ENCODE measurements around the gene MID1.

The MID1 gene

GRCh38 chrX:10525381-10526120 is 94.8 kb downstream of the MID1 start:
- no peak overlapping the region for H3K4me3 ChIP-seq (ENCODE audit: low read depth, low read length)
- DNase-seq (ENCODE audit: low read depth): no peak
- TF ChIP-seq POLR2A (IDR thresholded peaks at IDR 0.05; ENCODE audit: extremely low read depth, insufficient read length) (no peak), MYC (IDR thresholded peaks at IDR 0.05; ENCODE audit: low read depth, low read length) (no peak), CTCF (IDR thresholded peaks at IDR 0.05; ENCODE audit: low read depth, low read length) (no peak), MAX (IDR thresholded peaks at IDR 0.05; ENCODE audit: low read depth, low read length) (no peak)

GRCh38 chrX:10524578-10524977 is 95.8 kb downstream of the MID1 start:
- no peak for DNase-seq (ENCODE audit: low read depth)
- H3K4me3 ChIP-seq (ENCODE audit: low read depth, low read length): no peak overlapping the region
- TF ChIP-seq MYC (IDR thresholded peaks at IDR 0.05; ENCODE audit: low read depth, low read length) (no peak), MAX (IDR thresholded peaks at IDR 0.05; ENCODE audit: low read depth, low read length) (no peak), CTCF (IDR thresholded peaks at IDR 0.05; ENCODE audit: low read depth, low read length) (no peak), POLR2A (IDR thresholded peaks at IDR 0.05; ENCODE audit: extremely low read depth, insufficient read length) (no peak)

GRCh38 chrX:10519761-10520160 is 100.6 kb downstream of the MID1 start:
- no peak overlapping the region for H3K4me3 ChIP-seq (ENCODE audit: low read depth, low read length)
- no peak for DNase-seq (ENCODE audit: low read depth)
- TF ChIP-seq CTCF (IDR thresholded peaks at IDR 0.05; ENCODE audit: low read depth, low read length): no peak
- no peak for TF ChIP-seq POLR2A (IDR thresholded peaks at IDR 0.05; ENCODE audit: extremely low read depth, insufficient read length)
- no peak for TF ChIP-seq MAX (IDR thresholded peaks at IDR 0.05; ENCODE audit: low read depth, low read length)

GRCh38 chrX:10519278-10519677 is 101.1 kb downstream of the MID1 start:
- DNase-seq (ENCODE audit: low read depth): no peak
- TF ChIP-seq MYC (IDR thresholded peaks at IDR 0.05; ENCODE audit: low read depth, low read length) (no peak), MAX (IDR thresholded peaks at IDR 0.05; ENCODE audit: low read depth, low read length) (no peak), CTCF (IDR thresholded peaks at IDR 0.05; ENCODE audit: low read depth, low read length) (no peak), POLR2A (IDR thresholded peaks at IDR 0.05; ENCODE audit: extremely low read depth, insufficient read length) (no peak)
- no peak overlapping the region for H3K4me3 ChIP-seq (ENCODE audit: low read depth, low read length)

GRCh38 chrX:10518073-10518472 is 102.3 kb downstream of the MID1 start:
- TF ChIP-seq MYC (IDR thresholded peaks at IDR 0.05; ENCODE audit: low read depth, low read length) (no peak), MAX (IDR thresholded peaks at IDR 0.05; ENCODE audit: low read depth, low read length) (no peak), POLR2A (IDR thresholded peaks at IDR 0.05; ENCODE audit: extremely low read depth, insufficient read length) (no peak), CTCF (IDR thresholded peaks at IDR 0.05; ENCODE audit: low read depth, low read length) (no peak)
- H3K4me3 ChIP-seq (ENCODE audit: low read depth, low read length): no peak overlapping the region
- no peak for DNase-seq (ENCODE audit: low read depth)

All from NB4 (cell line).